HEK293 (cell line): Measurements from ENCODE around the gene EFCAB6.

Experiments
- ZNF114 ChIP-seq: fragments of 450-650 bp; formaldehyde crosslinking; IDR thresholded peaks from 2 replicates; pipeline ENCODE4 v1.5.0; 2017; ENCODE audit warnings: missing biosample characterization, missing genetic modification characterization
- ZNF629 ChIP-seq: fragments of 450-650 bp; formaldehyde crosslinking; IDR thresholded peaks from 2 replicates; pipeline ENCODE4 v1.5.1; 2017; ENCODE audit warnings: missing biosample characterization, missing genetic modification characterization
- ZNF76 ChIP-seq: fragments of 450-650 bp; formaldehyde crosslinking; IDR thresholded peaks from 2 replicates; pipeline ENCODE4; 2016; ENCODE audit warnings: low read depth, missing biosample characterization, missing genetic modification characterization, borderline replicate concordance
- TF ChIP-seq, protein P1 (sequence below): fragments of 450-650 bp; formaldehyde crosslinking; optimal IDR thresholded peaks from 2 replicates; pipeline ENCODE3; 2016; ENCODE audit warnings: missing biosample characterization, mild to moderate bottlenecking, missing genetic modification characterization
- TF ChIP-seq, protein P2 (sequence below): fragments of 450-650 bp; formaldehyde crosslinking; IDR thresholded peaks from 2 replicates; pipeline ENCODE4 v1.5.1; 2016; ENCODE audit warnings: missing biosample characterization, missing genetic modification characterization

DNA sequence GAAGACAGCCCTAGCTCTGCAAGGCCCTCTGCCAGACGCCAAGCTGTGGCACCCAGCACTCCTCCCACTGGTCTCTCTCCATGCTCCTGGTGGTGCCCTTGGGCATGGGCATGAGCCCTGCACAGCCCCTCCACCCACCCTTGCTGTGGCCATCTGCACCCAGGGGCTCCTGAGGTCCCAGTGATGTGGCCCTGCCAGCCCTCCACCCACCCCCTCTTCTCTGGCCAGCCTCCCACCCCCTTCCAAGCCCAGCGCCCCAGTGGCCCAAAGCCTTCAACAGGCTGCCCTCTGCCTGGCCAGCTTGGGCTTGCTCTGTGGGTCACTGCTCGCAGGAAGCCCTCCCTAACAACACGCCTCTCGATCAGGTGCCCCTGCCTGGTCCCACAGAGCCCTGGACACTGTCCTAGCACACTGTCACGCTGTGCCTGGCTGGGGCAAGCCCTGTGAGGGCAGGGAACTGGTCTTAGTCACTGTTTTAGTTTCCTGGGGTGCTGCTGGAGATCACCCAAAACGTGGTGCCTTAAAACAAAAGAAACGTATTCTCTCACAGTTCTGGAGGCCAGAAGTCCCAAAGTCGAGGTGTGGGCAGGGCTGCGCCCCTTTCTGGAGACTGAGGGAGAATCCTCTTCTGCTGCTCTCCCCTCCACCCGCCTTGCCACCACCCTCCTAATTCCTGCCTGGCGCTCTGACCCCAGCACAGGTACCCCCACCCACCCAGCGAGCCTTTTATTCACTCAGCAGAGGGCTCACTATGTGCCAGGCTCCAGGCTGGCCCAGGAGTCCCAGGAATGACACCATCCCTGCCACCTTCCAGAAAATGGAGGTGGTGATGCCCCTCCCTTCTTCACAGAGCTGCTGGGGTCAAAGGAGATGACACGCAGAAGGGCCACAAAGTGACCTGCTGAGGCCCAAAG, 35.5 kb upstream of the EFCAB6 start:
- TF ChIP-seq, protein P1, sequence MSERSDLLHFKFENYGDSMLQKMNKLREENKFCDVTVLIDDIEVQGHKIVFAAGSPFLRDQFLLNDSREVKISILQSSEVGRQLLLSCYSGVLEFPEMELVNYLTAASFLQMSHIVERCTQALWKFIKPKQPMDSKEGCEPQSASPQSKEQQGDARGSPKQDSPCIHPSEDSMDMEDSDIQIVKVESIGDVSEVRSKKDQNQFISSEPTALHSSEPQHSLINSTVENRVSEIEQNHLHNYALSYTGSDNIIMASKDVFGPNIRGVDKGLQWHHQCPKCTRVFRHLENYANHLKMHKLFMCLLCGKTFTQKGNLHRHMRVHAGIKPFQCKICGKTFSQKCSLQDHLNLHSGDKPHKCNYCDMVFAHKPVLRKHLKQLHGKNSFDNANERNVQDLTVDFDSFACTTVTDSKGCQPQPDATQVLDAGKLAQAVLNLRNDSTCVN: no peak
- TF ChIP-seq ZNF76: no peak
- no peak for TF ChIP-seq ZNF629 (tag by site-specific recombination)
- no peak for TF ChIP-seq ZNF114
- TF ChIP-seq, protein P2, sequence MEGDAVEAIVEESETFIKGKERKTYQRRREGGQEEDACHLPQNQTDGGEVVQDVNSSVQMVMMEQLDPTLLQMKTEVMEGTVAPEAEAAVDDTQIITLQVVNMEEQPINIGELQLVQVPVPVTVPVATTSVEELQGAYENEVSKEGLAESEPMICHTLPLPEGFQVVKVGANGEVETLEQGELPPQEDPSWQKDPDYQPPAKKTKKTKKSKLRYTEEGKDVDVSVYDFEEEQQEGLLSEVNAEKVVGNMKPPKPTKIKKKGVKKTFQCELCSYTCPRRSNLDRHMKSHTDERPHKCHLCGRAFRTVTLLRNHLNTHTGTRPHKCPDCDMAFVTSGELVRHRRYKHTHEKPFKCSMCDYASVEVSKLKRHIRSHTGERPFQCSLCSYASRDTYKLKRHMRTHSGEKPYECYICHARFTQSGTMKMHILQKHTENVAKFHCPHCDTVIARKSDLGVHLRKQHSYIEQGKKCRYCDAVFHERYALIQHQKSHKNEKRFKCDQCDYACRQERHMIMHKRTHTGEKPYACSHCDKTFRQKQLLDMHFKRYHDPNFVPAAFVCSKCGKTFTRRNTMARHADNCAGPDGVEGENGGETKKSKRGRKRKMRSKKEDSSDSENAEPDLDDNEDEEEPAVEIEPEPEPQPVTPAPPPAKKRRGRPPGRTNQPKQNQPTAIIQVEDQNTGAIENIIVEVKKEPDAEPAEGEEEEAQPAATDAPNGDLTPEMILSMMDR (tag by site-specific recombination): no peak
